Peyer's patch (tissue), 4 donors: Measurements from ENCODE around the gene NSFL1C. TPM values are rescaled to one million over a fixed set of nuclear protein-coding genes. Genes with fewer than 3 reads are reported as not detected.

ENCODE experiments used
- DNase-seq, 3 donors: peaks; one replicate each; pipeline ENCODE4 v3.0.0-alpha.2; 2017 to 2019
- H3K27ac ChIP-seq, 4 donors: fragments of 200-600 bp; sonication (generic); one replicate each; pipeline ENCODE4 v1.5.1; 2016 to 2019
- H3K27me3 ChIP-seq, 2 donors: fragments of 200-600 bp; sonication (generic); one replicate each; pipeline ENCODE4 v1.5.1; 2019
- H3K36me3 ChIP-seq, 3 donors: fragments of 200-600 bp; sonication (generic); one replicate each; pipeline ENCODE4 v1.5.1; 2016 to 2019
- H3K4me1 ChIP-seq, 4 donors: fragments of 200-600 bp; sonication (generic); one replicate each; pipeline ENCODE4 v1.5.1; 2016 to 2019
- H3K4me3 ChIP-seq, 4 donors: fragments of 200-600 bp; sonication (generic); 1 replicate in 3 of 4; 2 replicates in 1 of 4; pipeline ENCODE4 v1.5.1; 2016 to 2019; ENCODE audit warnings: mild to moderate bottlenecking in 1 of 4
- H3K9me3 ChIP-seq, 4 donors: fragments of 200-600 bp; sonication (generic); one replicate each; pipeline ENCODE4 v1.5.1; 2016 to 2019; ENCODE audit warnings: mild to moderate bottlenecking in 1 of 4
- CTCF ChIP-seq, 6 experiments: fragments of 450-650 bp in 4 of 6; fragments of 200-600 bp in 2 of 6; sonication (generic) in 1 of 6; IDR thresholded peaks; one replicate each; pipeline ENCODE4 v1.5.1; 2017 to 2019; ENCODE audit warnings: antibody characterized with exemption in 6 of 6, mild to moderate bottlenecking in 3 of 6, moderate library complexity in 1 of 6
- POLR2A ChIP-seq, 2 donors: fragments of 450-650 bp; IDR thresholded peaks; one replicate each; pipeline ENCODE4 v1.5.1; 2017; ENCODE audit warnings: antibody characterized with exemption in 2 of 2, mild to moderate bottlenecking in 2 of 2, moderate library complexity in 2 of 2
- total RNA-seq, 4 donors: library from RNA; depleted of rRNA; stranded (reverse); fragments of >200 nt; gene quantifications; one replicate each; pipeline ENCODE4 v1.1.0, GENCODE V29; 2016

The NSFL1C gene
- total RNA-seq, 4 donors from 2014 or later, result 49.9 to 82.5 (median 59.8) TPM

- H3K4me1 ChIP-seq, result no peaks in the 10 kb centered on the region
- no peaks in the 10 kb centered on the region for H3K27me3 ChIP-seq
- no peak for TF ChIP-seq POLR2A (IDR thresholded peaks at IDR 0.05)
- TF ChIP-seq CTCF (IDR thresholded peaks at IDR 0.05), result no peak
- peak overlapping the region in 2 of 4 donors; percentile 20 to 25 for H3K4me3 ChIP-seq
- H3K9me3 ChIP-seq, result no peaks in the 10 kb centered on the region
- no peak for DNase-seq
- H3K27ac ChIP-seq, result peak overlapping the region; percentile 32 to 60 (median 52)
- no peaks in the 10 kb centered on the region for H3K36me3 ChIP-seq
These were observed 24.1 kb upstream of the NSFL1C start for GRCh38 chr20:1490643-1491195.

GRCh38 chr20:1489764-1490436, 23.3 kb upstream of the NSFL1C start:
- peak overlapping the region in 1 of 4 donors; percentile 25 for H3K4me3 ChIP-seq

GRCh38 chr20:1489325-1489724, 22.7 kb upstream of the NSFL1C start:
- Histone ChIP-seq H3K4me1 (no peaks in the 10 kb centered on the region), H3K27me3 (no peaks in the 10 kb centered on the region), H3K9me3 (no peaks in the 10 kb centered on the region), H3K36me3 (no peaks in the 10 kb centered on the region), H3K27ac (no peak overlapping the region), H3K4me3 (peak overlapping the region in 1 of 4 donors; percentile 14)
- DNase-seq, result no peak
- no peak for TF ChIP-seq POLR2A (IDR thresholded peaks at IDR 0.05)
- no peak for TF ChIP-seq CTCF (IDR thresholded peaks at IDR 0.05)

More at GRCh38 chr20:1489764-1490436, 23.3 kb upstream of the NSFL1C start:
- no peaks in the 10 kb centered on the region for H3K36me3 ChIP-seq
- peak overlapping the region in 2 of 4 donors; percentile 37 to 53 for H3K27ac ChIP-seq
- DNase-seq, result no peak
- H3K4me1 ChIP-seq, result no peaks in the 10 kb centered on the region
- H3K9me3 ChIP-seq, result no peaks in the 10 kb centered on the region
- no peak for TF ChIP-seq CTCF (IDR thresholded peaks at IDR 0.05)
- peak in 1 of 2 donors; percentile 27 for TF ChIP-seq POLR2A (IDR thresholded peaks at IDR 0.05)
- no peaks in the 10 kb centered on the region for H3K27me3 ChIP-seq

GRCh38 chr20:1486566-1486965, 19.9 kb upstream of the NSFL1C start:
- H3K4me3 ChIP-seq, result no peak overlapping the region
- H3K27ac ChIP-seq, result no peak overlapping the region
- TF ChIP-seq POLR2A (IDR thresholded peaks at IDR 0.05), result no peak
- no peak for TF ChIP-seq CTCF (IDR thresholded peaks at IDR 0.05)
- H3K4me1 ChIP-seq, result no peaks in the 10 kb centered on the region
- H3K9me3 ChIP-seq, result no peaks in the 10 kb centered on the region
- H3K36me3 ChIP-seq, result no peaks in the 10 kb centered on the region
- H3K27me3 ChIP-seq, result no peaks in the 10 kb centered on the region
- DNase-seq, result no peak

- Histone ChIP-seq H3K27ac (no peak overlapping the region), H3K4me3 (no peak overlapping the region), H3K36me3 (no peaks in the 10 kb centered on the region), H3K9me3 (no peaks in the 10 kb centered on the region), H3K27me3 (no peaks in the 10 kb centered on the region), H3K4me1 (no peaks in the 10 kb centered on the region)
- no peak for DNase-seq
- TF ChIP-seq CTCF (IDR thresholded peaks at IDR 0.05) (no peak), POLR2A (IDR thresholded peaks at IDR 0.05) (no peak)
These were observed 17.9 kb upstream of the NSFL1C start for GRCh38 chr20:1484438-1485116.
